OCI-LY3 (cell line): ENCODE data around the gene MOGAT3.

Experiments used
- EZH2phosphoT487 ChIP-seq: fragments of 200-600 bp; shearing (Covaris generic); IDR thresholded peaks from 2 replicates; pipeline ENCODE4 v1.6.1; 2018; ENCODE audit warnings: antibody characterized with exemption, mixed run types, low read depth
- TF ChIP-seq, protein P1 (sequence below): fragments of 200-600, 300-600 bp; sonication (generic); IDR thresholded peaks from 2 replicates; pipeline ENCODE4 v1.5.1; 2014; ENCODE audit warnings: antibody characterized with exemption, low read length, low read depth

DNA sequence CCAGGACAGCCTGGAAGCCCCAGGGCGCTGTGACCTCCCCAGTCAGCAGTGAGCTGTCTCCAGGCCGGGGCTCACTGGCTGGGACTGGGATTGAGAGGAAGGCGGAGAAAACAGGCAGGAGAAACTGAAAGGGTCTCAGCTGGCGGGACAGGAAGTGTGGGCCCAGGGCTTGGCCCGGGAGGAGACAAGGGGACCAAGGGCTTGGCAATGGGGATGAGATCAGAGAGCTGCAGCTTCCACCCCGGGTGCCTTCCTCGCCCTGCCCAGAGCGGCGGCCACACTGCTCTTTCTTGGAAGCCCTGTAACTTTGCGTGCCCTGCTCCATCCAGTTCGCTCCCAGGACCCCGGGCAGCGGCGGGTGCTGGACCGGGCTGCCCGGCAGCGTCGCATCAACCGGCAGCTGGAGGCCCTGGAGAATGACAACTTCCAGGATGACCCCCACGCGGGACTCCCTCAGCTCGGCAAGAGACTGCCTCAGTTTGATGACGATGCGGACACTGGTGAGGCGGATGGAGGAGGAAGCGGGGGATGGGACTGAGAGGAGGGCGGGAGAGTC lies 21.5 kb upstream of the MOGAT3 start:
- TF ChIP-seq, protein P1, sequence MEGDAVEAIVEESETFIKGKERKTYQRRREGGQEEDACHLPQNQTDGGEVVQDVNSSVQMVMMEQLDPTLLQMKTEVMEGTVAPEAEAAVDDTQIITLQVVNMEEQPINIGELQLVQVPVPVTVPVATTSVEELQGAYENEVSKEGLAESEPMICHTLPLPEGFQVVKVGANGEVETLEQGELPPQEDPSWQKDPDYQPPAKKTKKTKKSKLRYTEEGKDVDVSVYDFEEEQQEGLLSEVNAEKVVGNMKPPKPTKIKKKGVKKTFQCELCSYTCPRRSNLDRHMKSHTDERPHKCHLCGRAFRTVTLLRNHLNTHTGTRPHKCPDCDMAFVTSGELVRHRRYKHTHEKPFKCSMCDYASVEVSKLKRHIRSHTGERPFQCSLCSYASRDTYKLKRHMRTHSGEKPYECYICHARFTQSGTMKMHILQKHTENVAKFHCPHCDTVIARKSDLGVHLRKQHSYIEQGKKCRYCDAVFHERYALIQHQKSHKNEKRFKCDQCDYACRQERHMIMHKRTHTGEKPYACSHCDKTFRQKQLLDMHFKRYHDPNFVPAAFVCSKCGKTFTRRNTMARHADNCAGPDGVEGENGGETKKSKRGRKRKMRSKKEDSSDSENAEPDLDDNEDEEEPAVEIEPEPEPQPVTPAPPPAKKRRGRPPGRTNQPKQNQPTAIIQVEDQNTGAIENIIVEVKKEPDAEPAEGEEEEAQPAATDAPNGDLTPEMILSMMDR = no peak
- no peak for TF ChIP-seq EZH2phosphoT487
